22Rv1 (cell line): Measurements from ENCODE around the gene PACSIN3.

Source experiments
- H3K27ac ChIP-seq: fragments of 450-650 bp; 2 replicates; pipeline ENCODE4 v1.5.1; 2017
- CTCF ChIP-seq: fragments of 450-650 bp; IDR thresholded peaks from 2 replicates; pipeline ENCODE4 v1.5.1; 2017; ENCODE audit warnings: mild to moderate bottlenecking
- ZFX ChIP-seq: fragments of 450-650 bp; IDR thresholded peaks from 2 replicates; pipeline ENCODE4 v1.6.1; 2017; ENCODE audit warnings: antibody characterized with exemption, borderline replicate concordance

Gene PACSIN3

GRCh38 chr11:47130543-47130942 is 55.7 kb downstream of the PACSIN3 start:
- no peak for TF ChIP-seq ZFX
- TF ChIP-seq CTCF = no peak
- no peak overlapping the region for H3K27ac ChIP-seq
